ENCODE data around the gene SBNO2. TPM values are rescaled to one million over a fixed set of nuclear protein-coding genes. Genes with fewer than 3 reads are reported as not detected.

Gene SBNO2
- total RNA-seq, 1 donor from 2014 or later, result 53.0 TPM

- TF ChIP-seq CTCF (IDR thresholded peaks at IDR 0.05; ENCODE audit: unreplicated experiment), result no peak
- Mint-ChIP-seq H3K27ac (no peak overlapping the region), H3K4me3 (no peak overlapping the region), H3K27me3 (ENCODE audit: low read depth) (no peaks in the 10 kb centered on the region), H3K9me3 (no peaks in the 10 kb centered on the region), H3K36me3 (no peaks in the 10 kb centered on the region), H3K4me1 (peaks cover 2% of the 10 kb centered on the region)
- DNase-seq (ENCODE audit: low spot score in 2 of 2, unreplicated experiment in 2 of 2), result no peak
Observed at GRCh38 chr19:1220477-1220930, 46.4 kb upstream of the SBNO2 start.

GRCh38 chr19:1219786-1220476 is 45.9 kb upstream of the SBNO2 start:
- no peak for DNase-seq (ENCODE audit: low spot score in 2 of 2, unreplicated experiment in 2 of 2)
- no peak for TF ChIP-seq CTCF (IDR thresholded peaks at IDR 0.05; ENCODE audit: unreplicated experiment)
- no peaks in the 10 kb centered on the region for H3K9me3 Mint-ChIP-seq
- peaks cover 2% of the 10 kb centered on the region for H3K4me1 Mint-ChIP-seq
- no peak overlapping the region for H3K27ac Mint-ChIP-seq
- no peaks in the 10 kb centered on the region for H3K36me3 Mint-ChIP-seq
- no peak overlapping the region for H3K4me3 Mint-ChIP-seq
- no peaks in the 10 kb centered on the region for H3K27me3 Mint-ChIP-seq (ENCODE audit: low read depth)

GRCh38 chr19:1218751-1219567 is 44.9 kb upstream of the SBNO2 start:
- Mint-ChIP-seq H3K9me3 (no peaks in the 10 kb centered on the region), H3K4me3 (no peak overlapping the region), H3K4me1 (peaks cover 4% of the 10 kb centered on the region), H3K36me3 (no peaks in the 10 kb centered on the region), H3K27me3 (ENCODE audit: low read depth) (no peaks in the 10 kb centered on the region), H3K27ac (no peak overlapping the region)
- no peak for TF ChIP-seq CTCF (IDR thresholded peaks at IDR 0.05; ENCODE audit: unreplicated experiment)
- DNase-seq (ENCODE audit: low spot score in 2 of 2, unreplicated experiment in 2 of 2), result no peak

GRCh38 chr19:1217366-1217765 is 43.3 kb upstream of the SBNO2 start:
- Mint-ChIP-seq H3K27ac (peak overlapping the region; percentile 25), H3K4me3 (no peak overlapping the region), H3K4me1 (peaks cover 11% of the 10 kb centered on the region), H3K36me3 (peaks cover 7% of the 10 kb centered on the region), H3K9me3 (no peaks in the 10 kb centered on the region), H3K27me3 (ENCODE audit: low read depth) (no peaks in the 10 kb centered on the region)
- DNase-seq (ENCODE audit: low spot score in 2 of 2, unreplicated experiment in 2 of 2), result no peak
- no peak for TF ChIP-seq CTCF (IDR thresholded peaks at IDR 0.05; ENCODE audit: unreplicated experiment)

- no peak for TF ChIP-seq CTCF (IDR thresholded peaks at IDR 0.05; ENCODE audit: unreplicated experiment)
- Mint-ChIP-seq H3K27me3 (ENCODE audit: low read depth) (no peaks in the 10 kb centered on the region), H3K4me3 (no peak overlapping the region), H3K9me3 (no peaks in the 10 kb centered on the region), H3K27ac (no peak overlapping the region), H3K36me3 (peaks cover 7% of the 10 kb centered on the region), H3K4me1 (peaks cover 11% of the 10 kb centered on the region)
- no peak for DNase-seq (ENCODE audit: low spot score in 2 of 2, unreplicated experiment in 2 of 2)
Observed at GRCh38 chr19:1216756-1217155, 42.7 kb upstream of the SBNO2 start.

All from mesothelial cell of epicardium (in vitro differentiated cells).